ENCODE measurements around the gene ASB13. TPM values are rescaled to one million over a fixed set of nuclear protein-coding genes. Genes with fewer than 3 reads are reported as not detected.

Gene ASB13
- total RNA-seq, 1 experiment from 2014 or later = 13.8 TPM

DNA sequence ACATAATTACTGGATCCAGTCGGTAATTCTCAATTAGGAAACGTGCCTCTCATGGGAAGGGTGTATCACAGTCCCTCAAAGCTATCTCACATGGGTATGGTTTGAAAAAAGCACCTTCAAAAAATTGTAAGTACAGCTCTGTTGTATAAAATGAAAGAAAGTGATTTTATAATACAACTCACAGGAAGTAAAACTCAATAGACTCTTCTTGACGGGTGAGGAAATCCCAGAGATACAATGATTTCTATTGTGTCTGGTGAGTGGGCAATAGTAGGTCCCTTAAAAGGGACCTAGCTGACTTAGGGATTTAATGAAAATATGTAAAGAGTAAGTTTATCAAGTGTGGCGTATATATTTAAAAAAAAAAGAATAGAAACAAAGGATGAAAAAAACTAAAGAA lies 45.2 kb upstream of the ASB13 start:
- DNase-seq = no peak
- H3K4me2 ChIP-seq (ENCODE audit: insufficient read depth, insufficient read length, low read length) = no peak overlapping the region
- H3K27me3 ChIP-seq (ENCODE audit: insufficient read depth, low read length) = no peaks in the 10 kb centered on the region
- H3K14ac ChIP-seq (ENCODE audit: insufficient read depth, low read length) = no peak overlapping the region
- 100% methylated on average over 1 of the region's 4 CpGs for WGBS (ENCODE audit: extremely low coverage, insufficient read length, low lambda C conversion rate)
- H4K5ac ChIP-seq (ENCODE audit: insufficient read length, low read depth, low read length) = no peak overlapping the region
- no peak overlapping the region for H4K8ac ChIP-seq (replicated peaks; ENCODE audit: insufficient read length, low read depth, low read length)
- no peak overlapping the region for H3T11ph ChIP-seq (ENCODE audit: low read length)
- no peaks in the 10 kb centered on the region for H3K9me3 ChIP-seq (ENCODE audit: control insufficient read depth, low read depth, low read length)
- no peak overlapping the region for H3K9ac ChIP-seq (ENCODE audit: extremely low read depth, insufficient read length, low read length)
- H4K20me1 ChIP-seq (ENCODE audit: control insufficient read depth, insufficient read depth, insufficient read length) = no peaks in the 10 kb centered on the region
- no peak overlapping the region for H2BK12ac ChIP-seq (ENCODE audit: insufficient read length, low read depth, low read length)
- H3K18ac ChIP-seq (ENCODE audit: insufficient read length, low read depth, low read length) = no peak overlapping the region
- TF ChIP-seq, protein P1, sequence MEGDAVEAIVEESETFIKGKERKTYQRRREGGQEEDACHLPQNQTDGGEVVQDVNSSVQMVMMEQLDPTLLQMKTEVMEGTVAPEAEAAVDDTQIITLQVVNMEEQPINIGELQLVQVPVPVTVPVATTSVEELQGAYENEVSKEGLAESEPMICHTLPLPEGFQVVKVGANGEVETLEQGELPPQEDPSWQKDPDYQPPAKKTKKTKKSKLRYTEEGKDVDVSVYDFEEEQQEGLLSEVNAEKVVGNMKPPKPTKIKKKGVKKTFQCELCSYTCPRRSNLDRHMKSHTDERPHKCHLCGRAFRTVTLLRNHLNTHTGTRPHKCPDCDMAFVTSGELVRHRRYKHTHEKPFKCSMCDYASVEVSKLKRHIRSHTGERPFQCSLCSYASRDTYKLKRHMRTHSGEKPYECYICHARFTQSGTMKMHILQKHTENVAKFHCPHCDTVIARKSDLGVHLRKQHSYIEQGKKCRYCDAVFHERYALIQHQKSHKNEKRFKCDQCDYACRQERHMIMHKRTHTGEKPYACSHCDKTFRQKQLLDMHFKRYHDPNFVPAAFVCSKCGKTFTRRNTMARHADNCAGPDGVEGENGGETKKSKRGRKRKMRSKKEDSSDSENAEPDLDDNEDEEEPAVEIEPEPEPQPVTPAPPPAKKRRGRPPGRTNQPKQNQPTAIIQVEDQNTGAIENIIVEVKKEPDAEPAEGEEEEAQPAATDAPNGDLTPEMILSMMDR (conservative IDR thresholded peaks at IDR 0.05) = no peak
- no peak overlapping the region for H2BK20ac ChIP-seq (ENCODE audit: low read depth, low read length, poor library complexity, severe bottlenecking)
- H3K27ac ChIP-seq (ENCODE audit: insufficient read length, low read depth, low read length) = no peak overlapping the region
- H3K4ac ChIP-seq (ENCODE audit: low read depth, low read length) = no peak overlapping the region
- no peak overlapping the region; a peak in 1 of 7 replicates for H3K27ac Mint-ChIP-seq
- H2AK5ac ChIP-seq (ENCODE audit: insufficient read length, low read length) = no peak overlapping the region
- no peak overlapping the region for H3K23ac ChIP-seq (ENCODE audit: insufficient read length, low read depth, low read length)
- no peaks in the 10 kb centered on the region for H3K4me1 ChIP-seq (ENCODE audit: insufficient read depth, low read length)
- H3K79me1 ChIP-seq (ENCODE audit: insufficient read depth, low read depth, low read length, poor library complexity, severe bottlenecking) = no peaks in the 10 kb centered on the region
- no peak overlapping the region for H3K4me3 Mint-ChIP-seq
- H3K23me2 ChIP-seq (ENCODE audit: insufficient read length, low read depth, low read length, poor library complexity, severe bottlenecking) = no peaks in the 10 kb centered on the region
- H2BK120ac ChIP-seq (ENCODE audit: low read depth, low read length, poor library complexity, severe bottlenecking) = no peak overlapping the region
- H4K91ac ChIP-seq (ENCODE audit: insufficient read length, low read depth, low read length) = no peak overlapping the region
- H3K36me3 Mint-ChIP-seq (ENCODE audit: insufficient read depth in 1 of 3, low read depth in 3 of 3) = no peaks in the 10 kb centered on the region
- no peak overlapping the region for H2BK5ac ChIP-seq (ENCODE audit: insufficient read length, low read length)
- peaks cover 9 to 10% of the 10 kb centered on the region in 2 experiments; a peak in 3 of 4 replicates for H3K4me1 Mint-ChIP-seq
- H3K79me2 ChIP-seq (ENCODE audit: insufficient read depth, low read length) = peaks cover 4% of the 10 kb centered on the region; the same call in 1 of the 2 replicates
- H2AFZ ChIP-seq (ENCODE audit: low read length) = no peak overlapping the region
- H3K27me3 Mint-ChIP-seq (ENCODE audit: low read depth) = no peaks in the 10 kb centered on the region
- H3K56ac ChIP-seq (ENCODE audit: insufficient read length, low read depth, low read length) = no peak overlapping the region
- no peak overlapping the region for H2BK15ac ChIP-seq (ENCODE audit: low read depth, low read length)
- H3K9me3 Mint-ChIP-seq = no peaks in the 10 kb centered on the region
